Endothelial cell (in vitro differentiated cells): ENCODE measurements around the gene AKAP13. TPM values are rescaled to one million over a fixed set of nuclear protein-coding genes. Genes with fewer than 3 reads are reported as not detected.

ENCODE experiments used
- DNase-seq: peaks from one replicate; pipeline ENCODE4 v3.0.0; 2021; ENCODE audit warnings: low spot score
- H3K27ac Mint-ChIP-seq: one replicate; pipeline ENCODE4 v1.8.0; 2021; ENCODE audit warnings: mixed read lengths, inconsistent platforms; ENCODE audit not compliant: unreplicated experiment
- H3K27me3 Mint-ChIP-seq: one replicate; pipeline ENCODE4 v1.8.0; 2021; ENCODE audit warnings: mild to moderate bottlenecking, moderate library complexity, mixed read lengths, inconsistent platforms; ENCODE audit not compliant: unreplicated experiment
- H3K36me3 Mint-ChIP-seq: one replicate; pipeline ENCODE4 v1.8.0; 2021; ENCODE audit warnings: mild to moderate bottlenecking, low read depth, mixed read lengths, inconsistent platforms; ENCODE audit not compliant: unreplicated experiment
- H3K4me1 Mint-ChIP-seq: one replicate; pipeline ENCODE4 v1.8.0; 2021; ENCODE audit warnings: mild to moderate bottlenecking, mixed read lengths, inconsistent platforms; ENCODE audit not compliant: unreplicated experiment
- H3K4me3 Mint-ChIP-seq: one replicate; pipeline ENCODE4 v1.8.0; 2021; ENCODE audit warnings: mild to moderate bottlenecking, mixed read lengths, inconsistent platforms; ENCODE audit not compliant: unreplicated experiment
- H3K9me3 Mint-ChIP-seq: one replicate; pipeline ENCODE4 v1.8.0; 2021; ENCODE audit warnings: mixed read lengths, inconsistent platforms; ENCODE audit not compliant: unreplicated experiment
- CTCF ChIP-seq: fragments of 200-600 bp; sonication (generic); IDR thresholded peaks from one replicate; pipeline ENCODE4 v1.5.0; 2021; ENCODE audit warnings: antibody characterized with exemption; ENCODE audit not compliant: unreplicated experiment
- total RNA-seq: library from RNA; stranded (reverse); fragmentation: NEBNext Ultra II Directional; extraction: Animal tissue kit (Norgen Biotek cat#: 25700); gene quantifications from one replicate; pipeline ENCODE4 v1.2.1, GENCODE V29; 2021; ENCODE audit not compliant: unreplicated experiment

AKAP13 gene
- total RNA-seq, 1 donor from 2014 or later, result 249 TPM

GRCh38 chr15:85407421-85408269 is 27.2 kb downstream of the AKAP13 start:
- peaks cover 8% of the 10 kb centered on the region for H3K36me3 Mint-ChIP-seq
- no peak overlapping the region for H3K4me3 Mint-ChIP-seq
- peaks cover 33% of the 10 kb centered on the region for H3K4me1 Mint-ChIP-seq
- DNase-seq, result no peak
- no peak for TF ChIP-seq CTCF
- peak overlapping the region; percentile 25 for H3K27ac Mint-ChIP-seq
- no peaks in the 10 kb centered on the region for H3K9me3 Mint-ChIP-seq
- peaks cover 5% of the 10 kb centered on the region for H3K27me3 Mint-ChIP-seq

- TF ChIP-seq CTCF, result no peak
- H3K4me1 Mint-ChIP-seq, result peaks cover 36% of the 10 kb centered on the region
- peaks cover 8% of the 10 kb centered on the region for H3K36me3 Mint-ChIP-seq
- peaks cover 5% of the 10 kb centered on the region for H3K27me3 Mint-ChIP-seq
- DNase-seq, result no peak
- no peaks in the 10 kb centered on the region for H3K9me3 Mint-ChIP-seq
- H3K4me3 Mint-ChIP-seq, result no peak overlapping the region
- no peak overlapping the region for H3K27ac Mint-ChIP-seq
These were observed 27.9 kb downstream of the AKAP13 start for GRCh38 chr15:85408270-85408746.

GRCh38 chr15:85412066-85412465 is 31.7 kb downstream of the AKAP13 start:
- Mint-ChIP-seq H3K4me3 (no peak overlapping the region), H3K4me1 (peaks cover 30% of the 10 kb centered on the region), H3K27ac (no peak overlapping the region)

GRCh38 chr15:85412956-85413854 is 32.8 kb downstream of the AKAP13 start:
- no peak for TF ChIP-seq CTCF
- Mint-ChIP-seq H3K4me1 (peaks cover 23% of the 10 kb centered on the region), H3K27ac (peak overlapping the region; percentile 84), H3K4me3 (no peak overlapping the region), H3K27me3 (no peaks in the 10 kb centered on the region), H3K9me3 (no peaks in the 10 kb centered on the region), H3K36me3 (no peaks in the 10 kb centered on the region)
- DNase-seq, result peak; percentile 11

More at GRCh38 chr15:85412066-85412465, 31.7 kb downstream of the AKAP13 start:
- no peaks in the 10 kb centered on the region for H3K9me3 Mint-ChIP-seq
- TF ChIP-seq CTCF, result no peak
- no peaks in the 10 kb centered on the region for H3K27me3 Mint-ChIP-seq
- peaks cover 5% of the 10 kb centered on the region for H3K36me3 Mint-ChIP-seq
- no peak for DNase-seq
